ENCODE measurements around the gene TMX1. TPM values are rescaled to one million over a fixed set of nuclear protein-coding genes. Genes with fewer than 3 reads are reported as not detected.
"Not testable (repeated sequence)": the region's sequence is repeated elsewhere in the genome, so short reads cannot be mapped to it uniquely, and the experiment has no call there.

Gene TMX1
- total RNA-seq, 3 donors from 2014 or later = 50.7 to 60.5 (median 60.2) TPM

DNA sequence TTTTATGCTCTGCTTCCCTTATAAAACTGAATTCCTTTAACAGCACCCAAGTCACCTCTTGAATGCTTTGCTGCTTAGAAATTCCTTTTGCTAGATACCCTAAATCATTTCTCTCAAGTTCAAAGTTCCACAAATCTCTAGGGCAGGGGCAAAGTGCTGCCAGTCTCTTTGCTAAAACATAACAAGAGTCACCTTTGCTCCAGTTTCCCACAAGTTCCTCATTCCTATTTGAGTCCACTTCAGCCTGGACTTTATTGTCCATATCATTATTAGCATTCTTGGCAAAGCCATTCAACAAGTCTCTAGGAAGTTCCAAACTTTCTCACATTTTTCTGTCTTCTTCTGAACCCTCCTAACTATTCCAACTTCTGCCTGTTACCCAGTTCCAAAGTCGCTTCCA is 16.6 kb upstream of the TMX1 start:
- H3K4me3 Mint-ChIP-seq; ATAC-seq; H3K9me3 Mint-ChIP-seq; H3K27me3 Mint-ChIP-seq (ENCODE audit: low read depth); H3K36me3 Mint-ChIP-seq (ENCODE audit: insufficient read depth); H3K4me1 Mint-ChIP-seq (ENCODE audit: low read depth); DNase-seq: not testable (repeated sequence)

DNA sequence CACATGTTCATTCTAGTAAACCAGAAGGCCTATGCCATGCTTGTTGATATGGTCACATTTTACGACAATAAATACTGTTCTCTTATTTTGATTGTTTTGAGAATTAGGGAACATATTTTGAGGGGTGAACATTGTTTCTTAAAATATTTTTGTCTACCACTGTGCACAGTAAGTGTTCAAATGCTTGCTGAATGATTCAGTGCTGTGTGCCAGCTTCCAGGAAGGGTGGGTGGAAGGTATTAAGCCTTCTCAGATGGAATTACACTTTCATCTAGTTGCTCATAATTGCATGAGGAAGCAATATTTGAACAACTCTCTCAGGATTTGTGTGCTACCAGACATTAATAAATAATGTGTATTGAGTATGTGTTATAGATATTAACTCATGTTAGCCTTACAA is 15.5 kb upstream of the TMX1 start:
- DNase-seq (no peak), ATAC-seq (no peak)
- H3K27me3 Mint-ChIP-seq (ENCODE audit: low read depth) = no peaks in the 10 kb centered on the region
- H3K9me3 Mint-ChIP-seq = peaks cover 3% of the 10 kb centered on the region
- no peaks in the 10 kb centered on the region for H3K36me3 Mint-ChIP-seq (ENCODE audit: insufficient read depth)
- no peak overlapping the region for H3K4me3 Mint-ChIP-seq
- H3K4me1 Mint-ChIP-seq (ENCODE audit: low read depth) = no peaks in the 10 kb centered on the region

DNA sequence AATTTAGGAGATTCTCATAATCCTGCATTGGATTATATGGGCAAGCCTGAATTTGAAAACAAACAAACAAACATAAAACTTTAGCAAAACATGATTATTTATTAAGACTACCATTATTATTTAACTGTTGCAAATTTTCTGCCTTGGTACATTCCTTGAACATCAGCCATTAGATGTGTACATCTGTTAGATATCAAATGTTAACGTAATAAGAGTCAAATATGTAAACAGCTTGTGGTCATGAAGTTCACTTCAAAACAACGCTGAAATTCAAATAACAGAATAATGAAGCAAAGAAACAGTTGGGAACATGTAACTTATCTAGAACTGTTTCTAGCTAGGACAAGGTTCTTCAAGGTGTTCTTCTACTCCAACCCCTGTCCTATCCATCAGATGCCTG is 14.3 kb upstream of the TMX1 start:
- Mint-ChIP-seq H3K9me3 (peaks cover 3% of the 10 kb centered on the region), H3K4me1 (ENCODE audit: low read depth) (no peaks in the 10 kb centered on the region), H3K27me3 (ENCODE audit: low read depth) (no peaks in the 10 kb centered on the region), H3K4me3 (no peak overlapping the region), H3K36me3 (ENCODE audit: insufficient read depth) (no peaks in the 10 kb centered on the region)
- DNase-seq (no peak), ATAC-seq (no peak)

DNA sequence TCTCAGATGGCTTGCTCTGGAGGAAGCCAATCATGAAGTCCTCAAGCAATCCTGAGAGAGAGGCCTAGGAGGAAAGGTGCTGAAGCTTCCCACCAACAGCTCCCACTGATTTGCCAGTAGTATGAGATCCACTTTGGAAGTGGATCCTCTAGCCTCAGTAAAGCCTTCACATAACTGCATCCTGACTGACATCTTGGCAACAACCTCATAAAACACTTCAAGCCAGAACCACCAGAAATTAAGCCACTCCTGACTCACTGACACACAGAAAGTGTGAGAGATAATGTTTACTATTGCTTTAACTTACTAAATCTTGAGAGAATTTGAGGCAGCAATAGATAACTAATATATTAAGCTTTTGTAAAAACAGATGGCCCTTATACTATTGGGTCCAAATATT is 11.7 kb upstream of the TMX1 start:
- H3K9me3 Mint-ChIP-seq = peaks cover 3% of the 10 kb centered on the region
- no peak for DNase-seq
- no peak for ATAC-seq
- no peaks in the 10 kb centered on the region for H3K27me3 Mint-ChIP-seq (ENCODE audit: low read depth)
- no peaks in the 10 kb centered on the region for H3K36me3 Mint-ChIP-seq (ENCODE audit: insufficient read depth)
- H3K4me1 Mint-ChIP-seq (ENCODE audit: low read depth) = no peaks in the 10 kb centered on the region
- H3K4me3 Mint-ChIP-seq = no peak overlapping the region

DNA sequence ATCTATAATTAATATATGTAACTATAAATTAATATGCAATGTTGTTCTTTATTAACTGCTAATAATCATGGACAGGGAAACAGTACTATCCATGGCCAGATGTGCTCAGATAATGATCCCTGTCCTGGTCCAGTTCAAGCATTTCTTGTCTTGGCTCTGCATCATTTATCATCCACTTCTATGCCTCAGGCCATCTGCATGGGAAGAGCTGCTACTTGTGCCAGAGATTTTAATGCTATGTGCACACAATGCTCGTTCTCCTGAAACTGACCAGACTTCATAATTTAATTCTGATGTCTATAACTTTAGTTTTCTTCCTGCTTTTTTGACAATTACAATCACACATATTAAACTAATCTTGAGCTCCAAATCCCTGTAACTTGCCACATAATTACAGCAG is 11.2 kb upstream of the TMX1 start:
- H3K27me3 Mint-ChIP-seq (ENCODE audit: low read depth) = no peaks in the 10 kb centered on the region
- H3K4me3 Mint-ChIP-seq = no peak overlapping the region
- no peaks in the 10 kb centered on the region for H3K36me3 Mint-ChIP-seq (ENCODE audit: insufficient read depth)
- ATAC-seq = no peak
- no peaks in the 10 kb centered on the region for H3K4me1 Mint-ChIP-seq (ENCODE audit: low read depth)
- H3K9me3 Mint-ChIP-seq = peaks cover 3% of the 10 kb centered on the region
- DNase-seq = no peak

DNA sequence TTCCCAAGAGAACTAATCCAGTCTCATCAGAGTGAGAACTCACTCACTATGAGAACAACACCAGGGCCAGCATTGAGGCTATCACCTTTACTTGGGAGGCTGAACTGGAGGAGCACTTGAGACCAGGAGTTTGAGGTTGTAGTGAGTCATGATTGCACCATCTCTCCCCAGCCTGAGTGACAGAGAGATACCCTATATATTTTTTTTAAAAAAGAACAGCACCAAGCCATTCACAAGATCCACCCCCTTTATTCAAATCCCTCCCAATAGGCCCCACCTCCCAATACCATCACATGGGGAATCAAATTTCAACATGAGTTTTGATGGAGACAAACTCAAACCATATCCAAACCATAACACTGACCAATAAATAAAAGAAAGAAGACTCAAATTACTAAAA is 3.7 kb upstream of the TMX1 start:
- Mint-ChIP-seq H3K4me3 (no peak overlapping the region), H3K27me3 (ENCODE audit: low read depth) (no peaks in the 10 kb centered on the region)

DNA sequence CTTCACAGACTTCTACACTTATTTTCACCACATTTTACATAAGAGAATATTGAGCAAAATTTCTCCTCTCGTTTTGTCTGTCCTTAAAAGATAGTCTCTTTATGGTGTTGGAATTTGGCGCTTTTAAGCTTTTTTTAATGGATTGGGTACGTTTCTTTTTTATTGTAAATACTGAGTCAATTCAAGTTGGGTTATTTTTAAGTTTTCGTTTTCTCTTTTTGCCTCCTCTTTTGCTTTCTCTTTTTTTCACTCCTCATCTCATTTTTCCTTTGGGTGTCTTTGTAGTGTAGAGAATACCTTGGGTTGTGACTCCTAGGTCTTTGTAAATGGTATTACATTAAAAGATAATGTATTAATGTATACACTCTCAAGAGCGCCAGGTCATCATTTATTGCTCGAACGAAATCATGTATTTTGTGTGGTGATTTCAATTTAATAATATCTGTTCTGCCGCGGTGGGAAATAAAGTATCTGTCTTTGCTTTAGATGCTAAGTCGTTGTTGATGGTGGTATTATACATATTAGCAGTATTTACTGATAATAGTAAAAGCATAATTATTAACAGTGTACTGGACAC is 845 bp downstream of the TMX1 start:
- DNase-seq = no peak
- no peaks in the 10 kb centered on the region for H3K9me3 Mint-ChIP-seq
- no peak for ATAC-seq
- H3K27me3 Mint-ChIP-seq (ENCODE audit: low read depth) = no peaks in the 10 kb centered on the region
- H3K36me3 Mint-ChIP-seq (ENCODE audit: insufficient read depth) = peaks cover 9% of the 10 kb centered on the region
- H3K4me1 Mint-ChIP-seq (ENCODE audit: low read depth) = peaks cover 30% of the 10 kb centered on the region
- H3K4me3 Mint-ChIP-seq = no peak overlapping the region

More for the DNA sequence above, 3.7 kb upstream of the TMX1 start:
- H3K36me3 Mint-ChIP-seq (ENCODE audit: insufficient read depth) = peaks cover 2% of the 10 kb centered on the region
- no peak for DNase-seq
- no peak for ATAC-seq
- peaks cover 6% of the 10 kb centered on the region for H3K4me1 Mint-ChIP-seq (ENCODE audit: low read depth)
- H3K9me3 Mint-ChIP-seq = no peaks in the 10 kb centered on the region

DNA sequence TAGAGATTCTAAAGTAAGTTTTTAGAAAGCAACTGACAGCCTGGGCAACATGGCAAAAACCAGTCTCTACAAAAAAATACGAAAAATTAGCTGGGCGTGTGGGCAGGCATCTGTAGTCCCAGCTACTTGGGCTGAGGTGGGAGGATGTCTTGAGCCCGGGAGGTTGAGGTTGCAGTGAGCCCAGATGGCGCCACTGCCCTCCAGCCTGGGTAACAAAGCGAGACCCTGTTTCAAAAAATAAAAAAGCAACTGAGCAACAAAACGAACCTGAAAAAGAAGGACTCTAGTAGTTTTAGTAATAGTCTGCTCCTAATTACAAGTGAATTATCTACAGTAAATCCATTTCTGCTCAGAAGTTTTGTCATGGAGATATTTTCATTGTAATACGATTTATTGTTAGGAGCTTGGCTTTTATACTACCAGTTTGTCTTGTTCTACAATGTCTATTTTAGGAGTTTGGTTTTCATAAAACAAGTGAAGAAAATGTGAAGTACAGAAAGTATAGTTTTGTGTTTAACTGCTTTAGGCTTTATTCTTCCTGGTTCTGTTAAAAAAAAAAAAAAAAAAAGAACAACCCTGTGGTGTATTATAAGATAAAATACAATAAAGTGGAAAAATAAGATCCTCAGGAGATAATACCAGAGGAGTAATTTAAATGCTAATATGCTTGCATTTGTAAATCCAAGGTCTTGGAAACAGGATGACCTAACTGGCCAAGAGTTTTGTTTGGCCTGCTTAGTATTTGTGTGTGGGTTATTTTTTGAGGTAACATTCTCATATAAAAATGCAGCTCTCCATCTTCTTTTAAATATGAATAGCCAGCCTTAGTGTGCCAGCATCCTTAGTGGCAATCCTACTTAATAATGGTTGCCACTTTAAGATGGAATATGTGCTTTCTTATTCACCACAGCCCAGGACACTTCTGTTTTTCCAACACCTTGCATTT is 2.8 kb downstream of the TMX1 start:
- Mint-ChIP-seq H3K9me3 (no peaks in the 10 kb centered on the region), H3K27me3 (ENCODE audit: low read depth) (no peaks in the 10 kb centered on the region), H3K4me1 (ENCODE audit: low read depth) (peaks cover 33% of the 10 kb centered on the region), H3K4me3 (no peak overlapping the region), H3K36me3 (ENCODE audit: insufficient read depth) (peaks cover 17% of the 10 kb centered on the region)
- DNase-seq (no peak), ATAC-seq (no peak)

DNA sequence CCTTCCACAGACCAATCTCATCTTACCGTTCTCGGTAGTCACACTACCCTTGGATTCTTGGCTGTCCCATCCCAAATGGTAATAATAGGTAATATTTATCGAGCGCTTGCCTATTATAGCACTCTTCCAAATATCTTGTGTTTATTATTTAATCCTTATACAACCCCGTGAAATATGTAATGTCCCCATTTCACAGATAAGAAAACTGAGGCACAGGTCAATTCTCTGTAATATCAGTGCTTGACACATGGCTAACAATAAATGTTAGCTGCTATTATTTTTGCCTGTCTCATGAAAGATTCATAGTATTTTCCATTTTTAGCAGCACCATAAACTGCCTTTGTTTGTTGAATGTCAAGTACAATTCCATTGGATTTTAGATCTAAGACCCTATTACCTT is 4.5 kb downstream of the TMX1 start:
- no peaks in the 10 kb centered on the region for H3K9me3 Mint-ChIP-seq
- ATAC-seq = no peak

DNA sequence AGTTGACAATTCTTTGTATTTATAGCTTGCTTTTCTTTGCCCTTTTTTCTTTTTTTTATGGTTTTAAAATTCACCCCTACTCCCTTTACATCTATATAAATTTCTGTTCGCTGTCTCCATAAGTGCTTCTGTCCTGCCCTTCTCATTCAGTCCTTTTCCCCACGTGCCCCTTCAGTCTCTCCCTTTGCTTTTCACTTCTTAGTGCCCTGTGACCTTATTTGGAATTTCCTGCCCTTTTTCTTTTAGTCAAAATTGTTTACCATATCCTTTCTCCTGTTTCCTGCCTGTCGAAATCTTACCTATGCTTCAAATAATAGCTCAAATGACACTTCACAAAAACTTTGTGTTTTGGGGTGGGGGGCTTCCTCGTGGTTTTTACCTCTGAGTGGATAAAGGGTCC is 6.0 kb downstream of the TMX1 start:
- H3K9me3 Mint-ChIP-seq = no peaks in the 10 kb centered on the region
- no peak overlapping the region for H3K4me3 Mint-ChIP-seq
- DNase-seq = no peak
- H3K4me1 Mint-ChIP-seq (ENCODE audit: low read depth) = peaks cover 28% of the 10 kb centered on the region
- ATAC-seq = no peak
- H3K36me3 Mint-ChIP-seq (ENCODE audit: insufficient read depth) = peaks cover 37% of the 10 kb centered on the region
- no peaks in the 10 kb centered on the region for H3K27me3 Mint-ChIP-seq (ENCODE audit: low read depth)

More for the DNA sequence above, 4.5 kb downstream of the TMX1 start:
- Mint-ChIP-seq H3K36me3 (ENCODE audit: insufficient read depth) (peaks cover 30% of the 10 kb centered on the region), H3K4me1 (ENCODE audit: low read depth) (peaks cover 28% of the 10 kb centered on the region), H3K27me3 (ENCODE audit: low read depth) (no peaks in the 10 kb centered on the region), H3K4me3 (no peak overlapping the region)
- no peak for DNase-seq

DNA sequence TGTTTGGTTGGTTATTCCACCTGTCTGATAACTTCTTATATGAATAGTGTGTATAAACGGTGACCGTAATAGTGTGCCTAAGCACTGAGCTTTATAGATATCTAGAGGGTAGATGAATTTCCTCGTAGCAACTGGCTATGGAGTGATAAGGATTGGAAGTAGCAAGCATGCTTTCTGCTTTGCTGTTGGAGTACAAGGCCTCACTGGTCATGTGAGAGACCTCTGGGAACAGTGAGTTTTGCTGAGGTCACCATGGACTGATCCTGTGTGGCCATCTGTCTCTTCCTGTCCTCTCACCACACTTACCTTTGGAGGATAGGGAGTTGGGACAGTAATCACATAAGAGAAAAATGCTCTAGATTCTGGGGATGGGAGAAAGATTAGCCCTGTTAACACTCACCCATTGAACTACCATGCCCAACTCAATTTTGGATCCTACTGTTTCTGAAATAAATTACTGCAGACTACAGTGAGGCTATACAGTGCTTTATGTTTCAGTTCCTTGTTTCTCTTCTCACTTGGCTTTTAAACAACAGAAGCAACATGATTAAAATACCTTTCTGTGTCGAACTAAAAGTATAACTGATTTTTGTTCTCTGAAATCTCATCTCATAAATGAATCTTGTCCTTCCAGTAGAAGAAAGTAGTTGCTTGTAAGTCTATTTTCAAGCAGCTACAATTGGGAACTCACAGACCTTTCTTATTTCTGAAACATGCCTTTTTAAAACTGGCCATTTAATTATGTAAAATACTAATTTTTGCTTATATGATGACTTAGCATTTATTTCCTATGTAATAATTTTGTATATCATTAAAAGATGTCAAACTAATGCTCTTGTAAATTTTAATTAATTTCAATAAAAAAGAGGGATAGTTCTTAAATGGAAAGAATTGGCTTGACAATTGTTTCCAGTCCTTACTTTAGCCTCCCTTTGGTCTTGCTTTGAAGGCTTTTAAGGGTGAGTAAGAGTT is 8.3 kb downstream of the TMX1 start:
- H3K36me3 Mint-ChIP-seq (ENCODE audit: insufficient read depth) = peaks cover 48% of the 10 kb centered on the region
- no peak overlapping the region for H3K4me3 Mint-ChIP-seq
- peaks cover 24% of the 10 kb centered on the region for H3K4me1 Mint-ChIP-seq (ENCODE audit: low read depth)
- DNase-seq (no peak), ATAC-seq (no peak)
- H3K27me3 Mint-ChIP-seq (ENCODE audit: low read depth) = no peaks in the 10 kb centered on the region
- no peaks in the 10 kb centered on the region for H3K9me3 Mint-ChIP-seq

DNA sequence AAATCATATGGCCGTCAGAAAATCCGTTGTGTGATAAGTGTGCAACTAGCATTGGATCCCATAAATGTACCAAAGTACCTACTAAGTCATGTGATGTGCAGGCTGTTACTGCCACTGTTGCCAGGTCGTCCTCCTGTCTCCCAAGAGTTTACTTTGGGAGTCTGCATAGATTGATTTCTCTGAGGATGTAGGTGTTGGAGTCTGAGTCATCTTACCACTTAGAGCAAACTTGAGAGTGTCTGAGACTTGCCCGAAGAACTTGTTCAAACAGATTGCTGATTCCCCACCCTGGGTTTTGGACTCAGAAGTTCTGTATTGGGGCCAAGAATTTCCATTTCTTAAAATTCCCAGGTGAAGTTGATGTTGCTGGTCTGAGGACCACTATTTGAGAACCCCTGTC is 11.4 kb downstream of the TMX1 start:
- no peak for ATAC-seq
- no peak overlapping the region for H3K4me3 Mint-ChIP-seq
- no peaks in the 10 kb centered on the region for H3K9me3 Mint-ChIP-seq
- no peaks in the 10 kb centered on the region for H3K4me1 Mint-ChIP-seq (ENCODE audit: low read depth)
- no peak for DNase-seq
- no peaks in the 10 kb centered on the region for H3K27me3 Mint-ChIP-seq (ENCODE audit: low read depth)
- peaks cover 50% of the 10 kb centered on the region for H3K36me3 Mint-ChIP-seq (ENCODE audit: insufficient read depth)

DNA sequence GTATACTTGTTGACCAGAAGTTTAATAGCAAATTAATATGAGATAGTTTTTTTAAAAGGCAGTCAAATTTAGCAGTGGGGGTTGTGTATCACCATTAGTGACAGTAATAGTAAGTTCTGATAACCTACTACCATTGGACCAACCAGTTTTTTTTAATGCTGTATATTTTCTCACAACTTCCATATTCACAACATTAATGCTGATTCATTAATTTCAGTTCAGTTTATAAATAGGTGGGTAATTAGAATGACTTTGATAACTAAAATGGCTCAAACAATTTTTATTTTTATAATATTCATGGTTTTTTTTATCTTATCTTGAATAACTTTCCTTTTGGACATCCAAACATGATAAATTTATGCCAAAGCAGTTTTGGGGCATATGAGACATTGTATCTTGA is 13.8 kb downstream of the TMX1 start:
- Mint-ChIP-seq H3K9me3 (peaks cover 7% of the 10 kb centered on the region), H3K4me3 (no peak overlapping the region), H3K36me3 (ENCODE audit: insufficient read depth) (peaks cover 49% of the 10 kb centered on the region), H3K27me3 (ENCODE audit: low read depth) (no peaks in the 10 kb centered on the region), H3K4me1 (ENCODE audit: low read depth) (no peaks in the 10 kb centered on the region)
- ATAC-seq = no peak
- no peak for DNase-seq

DNA sequence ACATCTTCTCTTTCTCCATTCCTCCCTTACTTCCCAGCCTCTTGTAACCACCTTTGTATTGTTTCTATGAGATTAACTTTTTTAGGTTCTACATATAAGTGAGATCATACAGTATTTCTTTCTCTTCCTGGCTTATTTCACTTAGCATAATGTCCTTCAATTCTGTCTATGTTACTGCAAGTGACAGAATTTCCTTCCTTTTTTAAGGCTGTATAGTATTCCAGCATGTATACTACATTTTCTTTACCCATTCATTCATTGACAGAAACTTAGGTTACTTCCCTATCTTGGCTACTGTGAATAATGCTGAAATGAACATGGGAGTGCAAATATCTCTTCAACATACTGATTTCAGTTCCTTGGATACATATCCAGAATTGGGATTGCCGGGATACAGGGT is 18.2 kb downstream of the TMX1 start:
- ATAC-seq (no peak), DNase-seq (no peak)
- H3K4me3 Mint-ChIP-seq = no peak overlapping the region
- H3K4me1 Mint-ChIP-seq (ENCODE audit: low read depth) = peaks cover 16% of the 10 kb centered on the region
- H3K9me3 Mint-ChIP-seq = peaks cover 7% of the 10 kb centered on the region
- H3K36me3 Mint-ChIP-seq (ENCODE audit: insufficient read depth) = peaks cover 38% of the 10 kb centered on the region
- H3K27me3 Mint-ChIP-seq (ENCODE audit: low read depth) = no peaks in the 10 kb centered on the region
